IMR-90 (cell line): ENCODE data around the gene SAMD1. TPM values are rescaled to one million over a fixed set of nuclear protein-coding genes. Genes with fewer than 3 reads are reported as not detected.
A peak's percentile ranks its signal among the peaks of the same experiment; 100 is the strongest.

Experiments
- ATAC-seq: fragments of 200-7000 bp; cut with Tn5 transposase; 2 replicates; pipeline ENCODE4 v1.9.1; 2020; ENCODE audit warnings: low read depth, mild to moderate bottlenecking, moderate library complexity
- BruUV-seq: library from RNA; stranded (reverse); fragments of 400-500 nt; replicated peaks from 2 replicates; lab custom pipeline; 2021; lab: Mats Ljungman, UMichigan
- CTCF ChIA-PET: fragments of 300-600 bp; formaldehyde crosslinking; extraction: SDS; loops from one replicate; lab custom pipeline; 2021; ENCODE audit warnings: antibody characterized with exemption; lab: Yijun Ruan, JAX
- POLR2A ChIA-PET: fragments of 300-600 bp; sonication (Branson Sonifier 250); formaldehyde crosslinking; loops from one replicate; lab custom pipeline; 2022; ENCODE audit warnings: antibody characterized with exemption; ENCODE audit not compliant: unreplicated experiment; lab: Charles Lee
- DNase-seq: peaks from one replicate; pipeline ENCODE4 v3.0.0; 2013
- H2AFZ ChIP-seq: replicated peaks from 2 replicates; pipeline ENCODE3; 2013; ENCODE audit warnings: low read length, mild to moderate bottlenecking; ENCODE audit not compliant: poor library complexity
- H2AK5ac ChIP-seq: 2 replicates; pipeline ENCODE4 v1.6.1; 2013; ENCODE audit warnings: low read depth, low read length, inconsistent platforms
- H2AK9ac ChIP-seq: replicated peaks from 2 replicates; pipeline ENCODE3; 2013; ENCODE audit warnings: mild to moderate bottlenecking, low read depth, low read length, moderate library complexity; ENCODE audit not compliant: poor library complexity
- H2BK120ac ChIP-seq: 2 replicates; pipeline ENCODE4 v1.6.1; 2013; ENCODE audit warnings: low read depth, low read length, inconsistent platforms
- H2BK15ac ChIP-seq: 3 replicates; pipeline ENCODE4 v1.6.1; 2013; ENCODE audit warnings: low read depth, low read length, inconsistent platforms
- H2BK20ac ChIP-seq: 2 replicates; pipeline ENCODE4 v1.6.1; 2013; ENCODE audit warnings: low read depth, mild to moderate bottlenecking, inconsistent platforms, low read length, moderate library complexity
- H2BK5ac ChIP-seq: 2 replicates; pipeline ENCODE4 v1.6.1; 2013; ENCODE audit warnings: mild to moderate bottlenecking, low read depth, low read length, inconsistent platforms; ENCODE audit not compliant: poor library complexity, severe bottlenecking
- H3K14ac ChIP-seq: replicated peaks from 2 replicates; pipeline ENCODE4 v1.6.1; 2013; ENCODE audit warnings: low read depth, low read length, inconsistent platforms
- H3K18ac ChIP-seq: 2 replicates; pipeline ENCODE4 v1.6.1; 2013; ENCODE audit warnings: low read depth, low read length, control low read depth
- H3K23ac ChIP-seq: 2 replicates; pipeline ENCODE4 v1.6.1; 2013; ENCODE audit warnings: low read depth, low read length, inconsistent platforms
- H3K27ac ChIP-seq: 2 replicates; pipeline ENCODE4 v1.5.1; 2013; ENCODE audit warnings: mild to moderate bottlenecking, control low read depth, low read length; ENCODE audit not compliant: insufficient read depth
- H3K27me3 ChIP-seq: 2 replicates; pipeline ENCODE4 v1.6.1; 2013; ENCODE audit warnings: low read length; ENCODE audit not compliant: control insufficient read depth, insufficient read depth
- H3K36me3 ChIP-seq: 2 replicates; pipeline ENCODE4 v1.6.1; 2013; ENCODE audit warnings: low read length, mixed read lengths; ENCODE audit not compliant: control insufficient read depth, insufficient read depth
- H3K4ac ChIP-seq: 2 replicates; pipeline ENCODE4 v1.6.1; 2013; ENCODE audit warnings: low read depth, low read length, inconsistent platforms
- H3K4me1 ChIP-seq: 2 replicates; pipeline ENCODE4 v1.6.1; 2013; ENCODE audit warnings: low read length, mixed read lengths; ENCODE audit not compliant: control insufficient read depth, insufficient read depth
- H3K4me2 ChIP-seq: 2 replicates; pipeline ENCODE4 v1.6.1; 2013; ENCODE audit warnings: low read depth, mild to moderate bottlenecking, control low read depth, low read length, moderate library complexity
- H3K4me3 ChIP-seq: 2 replicates; pipeline ENCODE4 v1.5.1; 2013; ENCODE audit warnings: low read depth, mild to moderate bottlenecking, control low read depth, low read length, moderate library complexity; ENCODE audit not compliant: insufficient read depth
- H3K56ac ChIP-seq: 2 replicates; pipeline ENCODE4 v1.6.1; 2013; ENCODE audit warnings: low read length, inconsistent platforms; ENCODE audit not compliant: insufficient read depth; ENCODE audit errors: extremely low read depth
- H3K79me1 ChIP-seq, 2 experiments: 2 replicates each; pipeline ENCODE4 v1.6.1; 2013; ENCODE audit warnings: low read length in 2 of 2, inconsistent platforms in 1 of 2, low read depth in 1 of 2
- H3K9ac ChIP-seq: 2 replicates; pipeline ENCODE4 v1.6.1; 2013; ENCODE audit warnings: low read depth, low read length, control low read depth
- H3K9me1 ChIP-seq: 2 replicates; pipeline ENCODE4 v1.6.1; 2013; ENCODE audit warnings: low read length, inconsistent platforms; ENCODE audit not compliant: insufficient read depth
- H3K9me3 ChIP-seq: 2 replicates; pipeline ENCODE4 v1.6.1; 2013; ENCODE audit warnings: low read length; ENCODE audit not compliant: control insufficient read depth, insufficient read depth
- H4K20me1 ChIP-seq: 2 replicates; pipeline ENCODE4 v1.6.1; 2013; ENCODE audit warnings: low read length, inconsistent platforms; ENCODE audit not compliant: insufficient read depth
- H4K5ac ChIP-seq: 2 replicates; pipeline ENCODE4 v1.6.1; 2013; ENCODE audit warnings: mild to moderate bottlenecking, low read depth, low read length, control low read depth
- H4K8ac ChIP-seq, 2 experiments: 2 replicates each; pipeline ENCODE4 v1.6.1; 2013; ENCODE audit warnings: low read depth in 2 of 2, low read length in 2 of 2, control low read depth in 1 of 2, inconsistent platforms in 1 of 2
- H4K91ac ChIP-seq: 2 replicates; pipeline ENCODE4 v1.6.1; 2013; ENCODE audit warnings: low read depth, low read length, inconsistent platforms; ENCODE audit not compliant: insufficient read depth
- BHLHE40 ChIP-seq: fragments of 150-350 bp; IDR thresholded peaks from 2 replicates; pipeline ENCODE4 v1.6.1; 2016; ENCODE audit warnings: mild to moderate bottlenecking, low read depth, low read length
- CHD1 ChIP-seq: IDR thresholded peaks from 2 replicates; pipeline ENCODE4 v1.6.1; 2012; ENCODE audit warnings: low read depth, low read length, improper control_type of control experiment
- MAZ ChIP-seq: IDR thresholded peaks from 2 replicates; pipeline ENCODE4 v1.6.1; 2012; ENCODE audit warnings: low read depth, mild to moderate bottlenecking, low read length, improper control_type of control experiment, moderate library complexity, borderline replicate concordance
- POLR2A ChIP-seq: IDR thresholded peaks from 2 replicates; pipeline ENCODE4 v1.6.1; 2012; ENCODE audit warnings: mild to moderate bottlenecking, low read depth, low read length
- RCOR1 ChIP-seq: IDR thresholded peaks from 2 replicates; pipeline ENCODE4 v1.6.1; 2012; ENCODE audit warnings: mild to moderate bottlenecking, low read length, improper control_type of control experiment; ENCODE audit not compliant: insufficient replicate concordance
- RFX5 ChIP-seq: IDR thresholded peaks from 2 replicates; pipeline ENCODE4 v1.8.0; 2012; ENCODE audit warnings: low read depth, mild to moderate bottlenecking, low read length, moderate library complexity
- WGBS, 2 experiments: methylation state at CpG; one replicate each; pipeline versions ENCODE4 v1.1.5 to v1.1.7; 2013; ENCODE audit warnings: missing lambda C conversion rate in 2 of 2; ENCODE audit not compliant: insufficient read length in 1 of 2; ENCODE audit errors: extremely low coverage in 2 of 2; 5-methylcytosine and 5-hydroxymethylcytosine counted together
- dilution Hi-C: fragments of 300-500 bp; cut with HindIII; formaldehyde crosslinking; loops from one replicate; pipeline ENCODE4 v1.14.3; 2018; ENCODE audit warnings: low sequenced_read_pairs; ENCODE audit not compliant: unreplicated experiment
- in situ Hi-C: fragments of 300-500 bp; cut with MboI; formaldehyde crosslinking; loops from 3 replicates; pipeline ENCODE4 v1.14.3; 2019; ENCODE audit warnings: low sequenced_read_pairs, inconsistent platforms, mixed read lengths
- intact Hi-C: fragments of 100-400 bp; cut with micrococcal nuclease; formaldehyde crosslinking; loops from 2 replicates; pipeline ENCODE4 v1.10.0; 2022
- polyA plus RNA-seq, 3 experiments: library from polyadenylated mRNA; depleted of rRNA; stranded (reverse); fragments of >200 nt; gene quantifications; 2 replicates each; pipeline ENCODE4 v1.2.3, GENCODE V29; 2012; ENCODE audit warnings: low replicate concordance in 1 of 3
- total RNA-seq: library from RNA; depleted of rRNA; stranded (reverse); fragments of >200 nt; gene quantifications from 2 replicates; pipeline ENCODE4 v1.2.3, GENCODE V29; 2012

The SAMD1 gene
- total and polyA plus RNA-seq, 2 of the 4 experiments (the other 2 are of a cell fraction): 6.5 to 14.1 TPM

GRCh38 chr19:14110650-14111049, 20.1 kb upstream of the SAMD1 start:
- no peak for ATAC-seq
- Histone ChIP-seq H3K4me3 (no peak overlapping the region), H3K9me3 (no peaks in the 10 kb centered on the region), H2BK20ac (no peak overlapping the region), H2AFZ (no peak overlapping the region), H2BK5ac (no peak overlapping the region), H2BK15ac (no peak overlapping the region), H2BK120ac (no peak overlapping the region), H2AK5ac (no peak overlapping the region), H2AK9ac (no peak overlapping the region), H4K5ac (no peak overlapping the region), H3K27ac (no peak overlapping the region), H3K9ac (no peak overlapping the region), H4K8ac (no peak overlapping the region), H3K18ac (no peak overlapping the region), H3K9me1 (peaks cover 9% of the 10 kb centered on the region; the same call in 1 of the 2 replicates), H3K23ac (peak overlapping the region; percentile 2; the same call in 1 of the 2 replicates), H3K4me2 (no peak overlapping the region), H3K36me3 (peaks cover 8% of the 10 kb centered on the region), H3K27me3 (no peaks in the 10 kb centered on the region), H3K4me1 (peaks cover 11% of the 10 kb centered on the region), H3K79me1 (peaks cover 15 to 65% of the 10 kb centered on the region in 2 experiments; a peak in 3 of 4 replicates), H4K91ac (no peak overlapping the region), H4K20me1 (no peaks in the 10 kb centered on the region; the same call in none of the 2 replicates), H3K14ac (no peak overlapping the region), H3K4ac (no peak overlapping the region), H3K56ac (no peak overlapping the region)
- CTCF ChIA-PET: no interaction called here
- no peak for DNase-seq
- intact Hi-C loops (no loop called here), in situ Hi-C loops (no loop called here), dilution Hi-C loops (no loop called here)
- POLR2A ChIA-PET: no interaction called here
- WGBS, 2 experiments: no CpG with 5 or more reads among the region's 2 CpGs
- BruUV-seq: no TSS peak
- TF ChIP-seq RFX5: no peak
- no peak for TF ChIP-seq POLR2A
- no peak for TF ChIP-seq BHLHE40
- TF ChIP-seq CHD1: no peak
- no peak for TF ChIP-seq RCOR1
- TF ChIP-seq MAZ: no peak
